GM18870 (cell line): ENCODE results near the gene CA9.

Source experiments
- ATAC-seq: cut with Tn5 transposase; IDR thresholded peaks from one replicate; pipeline ENCODE4 v1.9.1; 2021; ENCODE audit warnings: moderate library complexity; ENCODE audit not compliant: unreplicated experiment

CA9 gene

DNA sequence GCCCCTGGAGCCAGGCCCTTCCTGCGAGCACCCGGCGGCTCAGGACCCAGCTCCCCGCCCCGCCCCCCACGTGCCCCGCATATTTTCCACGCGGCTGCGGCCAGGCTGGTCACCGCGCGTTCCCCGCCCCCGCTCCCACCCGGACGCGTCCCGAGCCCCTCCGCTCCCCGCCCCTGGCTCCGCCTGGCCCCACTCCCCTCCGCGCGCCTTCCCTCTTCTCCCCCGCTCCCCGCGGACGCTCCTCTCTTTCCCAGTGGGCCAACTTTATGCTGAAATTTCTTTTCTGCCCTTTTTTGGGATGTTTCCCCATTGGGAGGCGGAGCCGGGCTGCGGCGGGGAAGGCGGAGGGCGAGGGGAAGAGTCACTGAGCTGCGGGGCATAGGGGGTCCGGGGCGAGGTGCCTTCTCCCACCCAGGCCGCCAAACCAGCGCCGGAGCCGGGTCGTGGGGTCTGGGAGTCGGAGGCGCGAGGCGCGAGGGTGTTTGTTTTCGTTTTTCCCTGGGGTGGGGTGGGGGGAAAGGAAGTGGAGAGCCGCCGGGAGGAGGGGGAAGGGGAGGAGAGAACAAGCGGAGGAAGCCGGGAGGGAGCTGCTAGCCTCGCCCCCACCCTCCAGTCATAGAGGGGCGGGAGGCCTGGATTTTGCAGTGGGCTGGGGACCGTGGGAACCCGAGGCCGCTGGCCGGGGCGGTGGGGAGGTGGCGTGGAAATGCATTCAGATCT lies 17.0 kb downstream of the CA9 start:
- ATAC-seq: no peak

DNA sequence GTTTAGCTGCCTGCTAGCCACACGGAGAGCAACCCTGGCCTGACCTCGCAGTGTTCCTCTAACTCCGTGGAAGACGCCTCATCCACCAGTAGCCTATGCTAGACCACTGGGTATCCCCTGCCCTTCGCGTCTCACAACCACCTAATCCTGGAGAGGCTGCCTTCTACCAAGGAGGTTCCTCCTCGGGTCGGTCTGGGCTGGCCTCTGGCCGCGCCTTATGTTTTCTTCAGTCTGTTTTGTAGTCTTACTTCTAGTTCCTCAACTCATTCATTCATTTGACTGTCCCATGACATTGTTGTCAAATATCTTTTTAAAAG lies 17.6 kb downstream of the CA9 start:
- ATAC-seq: no peak

DNA sequence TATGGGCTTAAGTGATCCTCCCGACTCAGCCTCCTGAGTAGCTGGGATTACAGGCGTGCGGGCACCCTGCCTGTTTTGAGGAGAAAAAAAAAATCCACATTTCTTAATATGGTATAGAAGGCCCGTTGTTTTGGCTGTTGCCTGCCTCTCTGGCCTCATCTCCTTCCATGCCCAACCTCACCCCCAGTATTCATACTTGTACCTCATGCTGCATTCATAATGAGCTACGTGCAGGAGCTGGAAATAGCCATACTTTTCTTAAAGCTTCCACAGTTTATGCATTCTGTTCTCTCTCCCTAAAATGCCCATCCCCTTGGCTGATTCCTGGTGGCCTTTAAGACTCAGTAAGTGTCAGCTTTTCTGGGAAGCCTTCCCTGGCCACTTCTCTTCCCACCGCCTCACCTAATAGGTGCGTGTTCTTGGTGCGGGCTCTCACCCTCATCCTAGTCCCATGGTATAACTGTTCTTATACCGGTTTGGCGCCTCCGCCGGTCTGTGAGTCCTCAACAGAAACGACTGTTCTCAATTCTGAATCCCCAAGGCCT lies 18.1 kb downstream of the CA9 start:
- ATAC-seq: no peak

DNA sequence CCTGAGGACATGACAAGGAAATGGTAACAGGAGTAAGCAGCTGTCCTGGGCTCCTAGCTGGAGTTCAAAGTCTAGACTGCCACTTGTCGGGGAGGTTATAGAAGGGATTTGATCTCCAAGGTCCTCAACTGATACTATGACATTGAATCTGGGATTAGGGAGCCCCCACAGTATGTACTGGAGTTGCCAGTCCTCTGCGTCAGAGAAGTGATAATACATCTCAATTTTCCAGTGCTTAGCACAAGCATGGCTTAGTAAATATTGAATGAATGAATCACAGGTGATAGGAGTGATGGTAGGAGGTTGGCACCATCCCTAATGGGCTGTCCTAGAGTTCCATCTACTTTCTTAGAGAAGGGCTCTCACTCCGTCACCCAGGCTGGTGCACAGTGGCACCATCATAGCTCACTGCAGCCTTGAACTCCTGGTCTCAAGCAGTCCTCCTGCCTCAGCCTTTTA lies 22.2 kb downstream of the CA9 start:
- ATAC-seq: no peak

DNA sequence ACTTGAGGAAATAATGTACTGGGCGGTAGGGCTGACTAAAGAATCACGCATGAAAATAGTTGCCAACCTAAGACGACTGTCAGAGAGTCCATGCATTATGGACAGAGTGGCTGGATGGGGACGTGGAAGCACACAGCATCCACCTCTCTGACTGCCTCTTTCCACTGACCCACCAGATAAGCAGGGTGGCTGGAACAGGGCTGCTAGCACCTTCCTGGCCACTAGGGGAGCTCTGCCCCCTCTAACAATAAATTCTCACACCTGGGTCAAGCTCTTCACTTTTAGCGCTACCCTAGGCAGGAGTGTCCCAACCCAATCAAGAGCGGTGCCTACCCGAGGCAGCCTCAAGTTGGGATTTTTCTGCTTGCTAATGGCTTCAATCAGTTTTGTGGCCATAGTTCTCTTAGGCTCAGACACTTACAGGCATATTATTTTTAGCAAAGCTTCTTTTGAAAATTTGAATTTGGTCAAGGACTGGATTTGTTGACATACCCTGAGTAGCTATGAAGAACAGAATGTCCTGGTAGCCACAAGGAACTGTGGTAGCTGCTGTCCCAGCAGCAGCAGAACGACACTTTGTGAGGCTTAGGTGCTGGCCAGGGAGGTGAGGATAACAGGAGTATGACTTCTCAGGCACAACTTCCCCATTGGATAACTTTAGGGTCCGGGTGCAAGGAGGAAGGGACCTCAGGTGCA lies 22.9 kb downstream of the CA9 start:
- no peak for ATAC-seq

DNA sequence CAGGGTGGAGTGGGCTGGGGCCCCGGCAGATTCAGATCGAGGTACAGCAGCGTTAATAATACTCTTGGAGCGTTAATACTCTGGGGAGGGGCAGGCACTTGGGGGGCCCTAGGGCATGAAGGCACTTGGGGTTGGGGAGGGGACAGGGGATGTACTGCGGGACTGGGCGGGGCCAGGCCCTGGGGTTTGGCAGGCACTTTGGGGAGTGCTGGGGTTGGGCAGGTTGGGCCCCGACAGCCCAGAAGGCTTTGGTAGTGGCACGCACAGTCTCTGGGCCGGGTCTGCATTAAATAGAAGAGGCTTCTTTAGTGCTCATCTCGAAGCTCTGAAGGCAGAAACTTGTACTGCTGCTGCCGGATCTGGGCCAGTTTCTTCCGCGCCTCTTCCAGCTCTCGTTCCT lies 23.8 kb downstream of the CA9 start:
- ATAC-seq: no peak

DNA sequence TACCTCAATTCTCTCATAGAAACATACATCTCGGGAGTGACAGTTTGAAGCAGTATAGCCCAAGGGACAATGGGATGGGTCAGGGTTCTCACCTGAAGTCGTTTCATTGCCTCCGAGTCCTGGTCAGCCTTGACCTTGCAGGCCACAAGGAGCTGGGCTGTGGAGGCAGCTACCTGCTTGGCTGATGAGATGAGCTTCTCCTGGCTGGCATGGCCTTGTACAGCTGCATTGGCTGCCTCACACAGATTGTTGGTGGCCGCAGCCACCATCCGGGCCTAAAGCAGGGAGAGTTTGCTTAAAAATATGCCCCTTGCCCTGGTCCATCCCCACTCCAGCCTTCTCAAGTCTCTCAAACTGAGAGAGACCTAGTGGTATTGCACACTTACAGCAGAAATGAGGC lies 24.5 kb downstream of the CA9 start:
- no peak for ATAC-seq

DNA sequence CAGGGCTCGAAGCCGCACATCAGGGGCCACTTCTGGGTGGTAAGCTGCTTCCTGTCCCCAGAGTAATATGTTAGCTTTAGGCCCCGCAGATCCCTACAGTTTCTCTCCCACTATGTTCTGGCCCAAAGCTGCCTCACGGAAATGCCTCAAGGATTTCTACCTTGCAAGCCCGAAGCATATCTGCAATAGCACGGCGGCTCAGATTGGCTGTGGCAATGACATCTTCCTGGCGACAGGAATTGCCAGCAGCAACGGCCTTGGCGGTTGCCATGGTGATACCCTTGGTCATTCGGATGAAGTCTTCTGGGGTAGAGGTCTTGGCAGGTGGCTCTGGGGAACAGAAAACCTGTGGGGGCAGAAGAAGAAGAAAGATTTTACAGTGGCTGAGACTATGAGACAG lies 26.3 kb downstream of the CA9 start:
- no peak for ATAC-seq

DNA sequence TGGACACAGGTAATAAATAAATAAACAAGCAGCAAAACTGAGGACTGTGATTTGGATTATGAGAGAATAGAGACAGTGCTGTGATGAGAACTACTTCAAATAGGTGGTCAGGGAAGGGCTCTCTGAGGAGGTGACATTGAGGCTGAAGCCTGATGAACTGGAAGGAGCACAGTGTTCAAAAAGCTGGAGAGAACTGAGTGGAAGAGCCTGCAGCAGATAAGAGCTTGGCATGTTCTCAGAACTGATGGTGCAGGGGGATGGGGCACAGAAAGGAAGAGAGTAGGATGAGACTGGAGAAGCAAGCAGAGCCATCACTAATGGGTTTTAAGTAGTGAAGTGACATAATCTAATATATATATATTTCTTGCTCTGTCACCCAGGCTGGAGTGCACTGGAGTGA lies 27.2 kb downstream of the CA9 start:
- no peak for ATAC-seq

DNA sequence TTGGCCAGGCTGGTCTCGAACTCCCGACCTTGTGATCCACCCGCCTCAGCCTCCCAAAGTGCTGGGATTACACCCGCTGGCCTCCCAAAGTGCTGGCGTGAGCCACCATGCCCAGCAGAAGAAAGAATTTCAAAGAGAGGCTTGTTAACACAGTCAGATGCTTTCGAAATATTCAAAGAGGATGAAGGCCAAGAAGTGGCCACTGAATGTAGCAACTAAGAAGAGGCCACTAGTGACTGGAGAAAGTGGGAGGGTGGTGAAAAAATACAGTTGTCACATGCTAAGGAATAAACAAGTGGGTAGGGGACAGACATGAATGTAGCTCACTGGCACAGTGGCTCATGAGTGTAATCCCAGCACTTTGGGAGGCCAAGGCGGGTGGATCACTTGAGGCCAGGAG lies 29.0 kb downstream of the CA9 start:
- no peak for ATAC-seq

DNA sequence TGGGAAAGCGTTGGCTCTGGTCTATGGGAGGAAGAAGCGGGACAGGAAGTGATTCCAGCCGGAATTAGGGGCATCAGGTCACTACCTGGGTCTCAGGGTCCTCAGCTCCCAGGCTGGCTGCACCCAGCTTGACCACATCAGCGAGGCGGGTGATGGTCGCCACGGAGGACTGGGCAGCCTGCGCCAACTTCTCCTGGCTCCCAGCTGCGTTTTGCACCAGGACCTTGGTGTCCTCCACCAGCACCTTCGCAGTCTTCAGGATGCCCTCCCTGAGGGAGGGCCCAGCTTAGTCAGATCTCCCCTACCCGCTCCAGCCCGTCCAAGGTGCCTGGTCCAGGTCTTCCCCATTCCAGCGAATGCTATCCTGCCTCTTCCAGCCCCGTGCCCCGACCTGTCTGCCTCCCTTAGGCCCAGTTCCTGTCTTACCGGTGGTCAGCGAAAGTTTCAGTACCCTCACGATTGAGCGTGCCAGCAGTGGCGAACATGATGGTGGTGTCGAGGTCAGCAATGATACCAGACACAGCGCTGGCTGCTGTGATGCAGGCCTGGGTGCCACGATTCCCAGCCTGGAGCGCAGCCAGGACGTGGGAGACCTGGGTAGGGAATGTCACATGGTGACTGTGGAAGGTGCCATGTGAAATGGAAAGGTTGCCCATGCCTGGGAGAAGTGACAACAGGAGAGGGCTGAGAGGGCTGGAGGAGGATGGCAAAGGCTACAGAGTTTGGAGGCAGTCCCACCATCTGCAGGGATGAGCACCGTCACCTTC lies 30.4 kb downstream of the CA9 start:
- ATAC-seq: no peak

DNA sequence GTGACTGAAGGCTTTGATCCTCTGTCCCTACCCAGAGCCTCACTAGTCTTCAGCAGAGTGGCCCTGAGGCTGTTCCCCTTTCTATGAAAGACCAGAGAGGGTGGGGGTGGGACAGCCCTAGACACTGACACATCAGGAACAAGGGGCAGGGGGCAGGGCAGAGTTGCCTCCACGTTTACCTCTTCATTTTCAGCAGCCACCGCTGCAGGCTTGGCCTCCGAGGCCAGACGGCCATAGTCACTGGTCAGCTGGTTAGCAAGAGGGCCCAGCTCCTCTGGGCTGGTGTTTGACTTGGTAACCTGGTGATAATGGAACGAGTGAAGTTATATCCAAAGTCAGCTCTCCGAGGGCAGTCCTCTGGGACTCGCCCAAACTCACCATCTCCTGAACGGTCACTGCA lies 31.6 kb downstream of the CA9 start:
- ATAC-seq: no peak

DNA sequence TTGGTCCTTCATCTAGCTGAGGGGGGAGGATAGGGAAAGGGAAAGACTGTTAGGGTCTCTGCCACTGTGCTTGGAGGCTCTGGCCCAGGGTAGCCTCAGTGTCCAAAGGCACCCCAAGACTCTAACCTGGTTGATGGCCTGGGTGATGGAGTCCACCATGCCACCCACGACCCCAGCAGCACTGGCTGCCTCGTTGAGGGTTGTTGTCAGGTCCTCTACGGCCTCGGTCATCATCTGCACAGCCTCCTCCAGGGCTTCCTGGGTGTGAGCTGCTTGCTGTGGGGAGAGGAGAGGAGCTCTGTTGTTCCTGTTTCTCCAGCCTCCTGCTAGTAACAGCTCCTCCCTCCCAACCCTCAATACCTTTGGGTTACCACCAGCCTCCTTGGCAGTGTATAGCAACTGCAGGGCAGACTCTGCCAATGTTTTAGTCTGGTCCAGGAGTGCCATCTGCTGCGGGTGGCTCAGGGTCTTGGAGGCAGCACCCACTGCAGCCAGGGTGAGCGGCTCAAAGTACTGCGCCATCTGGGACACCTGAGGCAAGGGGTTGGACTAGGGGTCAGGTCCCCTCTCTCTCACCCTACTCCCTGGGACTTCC lies 32.2 kb downstream of the CA9 start:
- no peak for ATAC-seq

DNA sequence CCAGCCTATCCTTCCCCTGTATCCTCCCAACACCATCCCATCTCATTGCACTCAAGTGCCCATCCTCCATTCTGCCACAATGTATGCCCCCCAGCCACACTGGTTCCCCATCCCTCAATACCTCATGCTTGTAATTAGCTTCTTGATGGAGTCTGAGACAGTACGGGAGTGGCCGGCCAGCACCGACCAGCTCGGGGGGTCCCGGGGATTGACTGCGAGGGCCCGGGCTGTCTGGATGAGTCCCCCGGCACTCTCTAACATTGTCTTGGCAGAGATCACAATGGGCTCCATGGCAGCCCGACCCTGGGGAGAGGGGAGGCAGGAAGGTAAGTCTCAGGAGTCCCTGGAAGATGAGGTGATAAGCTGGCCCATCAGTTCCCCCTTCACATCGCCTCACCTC lies 33.2 kb downstream of the CA9 start:
- ATAC-seq: no peak

DNA sequence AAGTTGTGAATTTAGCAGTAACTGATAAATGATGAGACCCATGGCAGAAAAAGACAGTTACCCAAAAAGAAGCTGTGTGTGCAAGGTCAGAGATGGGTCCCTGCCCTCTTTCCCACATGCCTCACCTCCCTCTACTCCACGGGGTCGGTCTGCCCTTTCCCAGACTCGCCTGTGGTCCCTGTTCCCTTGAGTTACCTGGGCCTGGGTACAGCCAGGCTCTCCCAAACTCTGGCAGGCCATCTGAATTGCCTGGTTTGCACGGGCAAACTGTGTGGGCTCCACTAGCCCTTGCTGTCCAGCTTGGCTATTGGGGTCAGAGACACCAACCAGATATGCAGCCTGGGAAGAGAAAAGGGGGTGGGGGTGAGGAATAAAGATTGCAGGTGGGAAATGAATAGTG lies 34.4 kb downstream of the CA9 start:
- ATAC-seq: no peak

DNA sequence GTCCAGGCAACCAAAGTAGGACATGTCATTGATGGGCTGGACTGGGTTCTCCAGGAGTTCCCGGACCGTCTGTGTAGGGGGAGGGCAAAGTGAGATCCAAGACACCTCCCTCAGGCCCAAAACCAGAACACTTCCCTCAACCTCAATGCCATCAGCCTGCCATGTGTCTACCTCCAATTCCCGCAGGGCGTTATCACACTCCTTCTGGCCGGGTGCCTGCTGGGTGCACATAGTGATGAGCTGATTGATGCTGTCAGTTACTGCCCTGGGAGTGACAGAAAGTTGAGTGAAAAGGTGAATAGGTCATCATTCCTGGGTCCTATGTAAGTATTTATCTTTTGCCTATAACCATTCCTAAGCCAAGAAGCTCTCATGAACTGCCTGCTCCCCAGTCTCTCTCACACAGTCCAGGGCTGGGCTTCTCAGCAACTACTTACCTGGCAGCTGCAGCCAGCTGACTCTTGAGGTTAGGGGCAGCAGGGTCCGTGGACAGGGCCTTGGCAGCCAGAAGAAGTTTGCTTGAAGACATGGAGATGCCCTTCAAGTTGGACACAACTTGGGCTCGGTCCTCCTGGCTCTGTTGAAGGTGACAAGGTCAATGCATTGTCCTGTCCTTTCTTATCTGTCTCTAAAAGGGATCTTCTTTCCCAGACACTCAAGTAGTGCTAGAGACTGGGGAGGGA lies 37.2 kb downstream of the CA9 start:
- no peak for ATAC-seq

DNA sequence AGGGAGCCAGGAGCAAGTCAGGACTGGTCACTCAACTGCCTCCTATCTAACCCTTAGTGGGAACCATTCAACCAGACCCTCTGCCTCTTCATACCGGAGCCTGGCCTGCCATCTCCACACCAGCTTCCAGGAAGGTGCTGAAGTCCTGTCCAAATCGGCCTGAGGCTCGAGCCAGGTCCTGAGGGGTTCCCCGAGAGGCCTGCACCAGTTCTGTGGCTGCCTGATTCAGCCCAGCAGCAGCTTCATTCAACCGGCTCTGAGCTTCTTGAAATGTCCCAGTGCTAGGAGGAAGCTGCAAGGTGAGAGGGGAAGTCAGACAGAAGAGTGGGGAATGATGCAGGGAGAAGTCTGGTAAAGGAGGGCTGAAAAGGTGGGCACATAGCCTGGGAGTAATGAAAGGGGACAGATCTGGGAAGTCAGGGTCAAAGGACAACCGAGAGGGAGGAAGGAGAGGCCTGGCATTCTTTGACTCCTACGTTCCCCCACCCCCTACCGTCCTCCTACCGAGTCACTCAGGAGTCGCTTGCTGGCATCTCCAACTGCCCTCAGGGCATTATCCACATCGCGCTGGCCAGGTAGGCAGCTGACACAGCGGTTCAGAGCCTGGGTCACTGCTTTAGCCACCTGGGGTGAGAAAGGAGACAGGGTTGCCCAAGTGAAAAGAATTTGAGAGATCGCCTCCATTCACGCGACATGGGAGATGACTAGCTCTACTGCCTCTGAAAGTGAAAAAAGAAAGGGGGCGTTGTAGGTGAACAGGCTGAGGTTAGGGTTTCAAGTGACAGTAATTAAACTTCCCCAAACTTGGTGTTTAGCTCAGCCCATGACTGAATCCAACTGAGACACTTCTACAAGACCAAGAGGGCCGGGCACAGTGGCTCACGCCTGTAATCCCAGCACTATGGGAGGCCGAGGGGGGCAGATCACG lies 38.0 kb downstream of the CA9 start:
- ATAC-seq: no peak

DNA sequence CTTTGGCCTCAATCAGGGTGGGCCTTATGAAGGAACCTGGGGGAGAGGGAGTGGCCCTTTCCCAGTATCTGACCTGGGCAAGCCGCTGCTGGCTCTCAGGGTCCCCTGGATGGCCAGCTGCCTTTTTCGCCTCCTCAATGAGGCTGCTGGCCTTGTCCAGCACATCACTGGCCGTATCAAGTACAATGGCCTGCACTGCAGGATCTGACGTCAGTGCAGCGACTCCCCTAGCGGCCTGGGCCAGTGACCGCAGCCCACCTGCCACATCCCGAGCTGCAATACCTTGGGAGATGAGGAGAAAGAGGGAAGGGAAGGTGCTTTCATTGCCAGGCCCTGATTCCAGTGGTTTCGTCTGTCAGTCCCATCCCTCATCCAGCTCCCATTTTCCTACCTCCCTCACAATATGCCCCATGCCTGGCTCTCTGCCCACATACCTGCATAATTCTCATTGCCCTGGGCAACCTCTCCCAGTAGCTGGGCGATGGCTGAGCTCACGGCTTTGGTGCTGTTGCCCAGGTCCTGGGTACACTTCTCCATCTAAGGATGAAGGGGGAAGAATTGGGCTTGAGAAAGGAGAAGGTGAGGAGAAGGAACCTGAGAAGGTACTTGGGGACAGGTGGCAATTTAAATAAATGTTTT lies 39.2 kb downstream of the CA9 start:
- no peak for ATAC-seq

DNA sequence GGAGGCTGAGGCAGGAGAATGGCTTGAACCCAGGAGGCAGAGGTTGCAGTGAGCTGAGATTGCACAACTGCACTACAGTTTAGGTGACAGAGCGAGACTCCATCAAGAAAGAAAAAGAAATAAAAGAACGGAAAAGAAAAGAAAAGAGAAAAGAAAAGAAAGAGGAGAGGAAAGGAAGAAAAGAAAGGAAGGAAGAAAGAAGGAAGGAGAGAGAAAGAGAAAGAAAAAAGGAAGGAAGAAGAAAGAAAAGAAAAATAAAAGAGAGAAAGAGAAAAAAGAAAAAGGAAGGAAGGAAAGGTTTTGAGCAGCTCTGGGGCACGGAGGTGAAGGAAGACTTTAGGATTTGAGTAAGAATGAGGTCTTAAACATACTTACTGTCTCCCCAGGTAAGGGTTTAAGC lies 39.9 kb downstream of the CA9 start:
- no peak for ATAC-seq
